Stomach (tissue), 4 donors: ENCODE results near the gene ZCCHC7.

ENCODE experiments used
- CTCF ChIP-seq, 7 experiments: fragments of 450-650 bp in 4 of 7; fragments of 200-600 bp in 3 of 7; sonication (generic) in 3 of 7; IDR thresholded peaks; one replicate each; pipeline ENCODE4 v1.5.1; 2016 to 2019; ENCODE audit warnings: antibody characterized with exemption in 7 of 7, control low read depth in 2 of 7, mild to moderate bottlenecking in 1 of 7
- EP300 ChIP-seq: sonication (generic); formaldehyde crosslinking; IDR thresholded peaks from one replicate; pipeline ENCODE4 v1.6.1; 2017; ENCODE audit warnings: antibody characterized with exemption
- POLR2A ChIP-seq, 4 donors: fragments of 450-650 bp; IDR thresholded peaks; one replicate each; pipeline ENCODE4 v1.6.1; 2016; ENCODE audit warnings: antibody characterized with exemption in 4 of 4, control low read depth in 2 of 4, mild to moderate bottlenecking in 1 of 4, moderate library complexity in 1 of 4
- POLR2AphosphoS5 ChIP-seq, 3 donors: sonication (generic); formaldehyde crosslinking; IDR thresholded peaks; one replicate each; pipeline ENCODE4 v1.6.1; 2016; ENCODE audit warnings: antibody characterized with exemption in 3 of 3

GRCh38 chr9:37198831-37199230 is 78.5 kb downstream of the ZCCHC7 start:
- TF ChIP-seq POLR2AphosphoS5 (IDR thresholded peaks at IDR 0.05) (no peak), CTCF (IDR thresholded peaks at IDR 0.05) (no peak), POLR2A (IDR thresholded peaks at IDR 0.05) (no peak), EP300 (no peak)
